Glomerular endothelial cell (primary cell): ENCODE results near the gene WFDC1. TPM values are rescaled to one million over a fixed set of nuclear protein-coding genes. Genes with fewer than 3 reads are reported as not detected.

Experiments used
- DNase-seq: peaks from one replicate; pipeline ENCODE4 v3.0.0-alpha.2; 2011; ENCODE audit warnings: low read depth, low spot score; ENCODE audit errors: extremely low read depth
- total RNA-seq: library from RNA; depleted of rRNA; stranded (reverse); fragments of >200 nt; gene quantifications from 2 replicates; pipeline ENCODE4 v1.2.3, GENCODE V29; 2015

WFDC1 gene, protein sequence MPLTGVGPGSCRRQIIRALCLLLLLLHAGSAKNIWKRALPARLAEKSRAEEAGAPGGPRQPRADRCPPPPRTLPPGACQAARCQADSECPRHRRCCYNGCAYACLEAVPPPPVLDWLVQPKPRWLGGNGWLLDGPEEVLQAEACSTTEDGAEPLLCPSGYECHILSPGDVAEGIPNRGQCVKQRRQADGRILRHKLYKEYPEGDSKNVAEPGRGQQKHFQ
- total RNA-seq: not detected in 2 replicates

DNA sequence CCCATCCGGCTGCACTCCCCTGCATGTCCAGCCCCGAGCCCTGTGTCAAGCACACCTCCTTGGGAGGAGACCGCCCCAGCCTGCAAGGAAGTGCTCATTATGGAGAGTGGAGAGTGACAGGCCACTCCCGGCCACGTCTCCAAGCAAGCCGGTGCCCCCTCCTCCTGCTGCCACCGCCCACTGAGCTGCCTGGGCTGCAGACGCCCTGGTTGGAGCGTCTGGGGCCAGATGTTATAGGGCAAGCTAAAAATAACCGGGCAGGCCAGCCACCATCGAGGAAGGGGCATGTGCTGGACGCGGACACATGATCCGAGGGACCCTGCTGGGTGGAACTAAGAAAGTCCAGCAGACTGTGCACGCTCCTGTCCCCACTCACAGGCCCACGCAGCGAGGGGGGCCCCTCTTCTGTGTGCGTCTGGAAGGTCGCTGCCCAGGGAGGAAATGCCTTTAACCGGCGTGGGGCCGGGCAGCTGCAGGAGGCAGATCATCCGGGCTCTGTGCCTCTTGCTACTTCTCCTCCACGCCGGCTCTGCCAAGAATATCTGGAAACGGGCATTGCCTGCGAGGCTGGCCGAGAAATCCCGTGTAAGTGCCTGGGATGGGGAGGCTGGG, at the start of gene WFDC1:
WFDC1 (plus strand) TSS at position 348 of the 612 bp plus-strand sequence; CDS start at position 442, 94 bp downstream.
- DNase-seq: no peak

DNA sequence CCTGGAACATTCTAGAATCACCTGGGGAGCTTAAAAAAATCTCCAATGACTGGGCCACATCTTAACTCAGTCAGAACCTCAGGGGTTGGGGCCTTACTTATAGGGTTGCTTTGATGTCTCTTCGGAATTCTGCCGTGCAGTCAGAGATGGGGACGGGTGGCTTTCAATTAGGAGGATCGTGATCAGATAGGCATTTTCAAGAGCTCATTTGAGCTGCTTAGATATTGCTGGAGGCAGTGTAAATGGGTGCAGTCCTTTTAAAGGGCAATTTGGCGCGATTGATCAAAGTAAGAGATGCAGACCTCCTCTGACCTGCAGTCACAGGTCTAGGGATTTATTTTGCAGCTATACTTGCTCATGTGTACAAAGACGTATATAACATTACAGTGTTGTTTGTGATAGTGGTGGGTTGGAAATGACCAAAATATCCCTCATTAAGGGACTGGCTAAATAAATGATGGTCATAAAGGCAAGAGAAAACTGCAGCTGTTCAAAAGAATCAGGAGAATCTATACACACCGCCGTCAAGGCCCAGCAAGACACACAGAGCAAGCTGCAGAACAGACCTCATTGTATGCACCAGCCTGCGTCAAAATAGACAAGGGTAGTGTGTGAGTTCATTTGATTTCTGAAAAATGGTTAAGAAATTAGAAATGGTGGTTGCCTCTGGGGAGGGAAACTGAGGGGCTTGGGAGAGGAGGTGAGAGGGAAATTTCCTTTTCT, 48.6 kb upstream of the WFDC1 start:
- no peak for DNase-seq

DNA sequence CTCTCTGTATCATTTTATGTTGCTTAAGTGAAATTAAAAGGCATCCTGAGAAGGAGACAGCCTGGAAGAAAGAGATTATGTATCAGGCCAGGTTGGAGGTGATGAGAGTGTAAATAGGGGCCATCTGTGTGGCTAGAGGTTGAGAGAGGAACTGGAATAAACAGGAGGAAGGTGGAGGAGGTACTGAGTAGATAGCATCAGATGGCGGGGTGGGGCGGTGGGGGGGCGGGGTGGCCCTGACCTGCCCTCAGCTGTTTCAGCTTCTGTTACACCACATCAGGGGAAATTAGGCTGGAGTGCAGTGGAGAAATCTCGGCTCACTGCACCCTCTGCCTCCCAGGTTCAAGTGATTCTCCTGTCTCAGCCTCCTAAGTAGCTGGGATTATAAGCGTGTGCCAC, 48.0 kb upstream of the WFDC1 start:
- no peak for DNase-seq

DNA sequence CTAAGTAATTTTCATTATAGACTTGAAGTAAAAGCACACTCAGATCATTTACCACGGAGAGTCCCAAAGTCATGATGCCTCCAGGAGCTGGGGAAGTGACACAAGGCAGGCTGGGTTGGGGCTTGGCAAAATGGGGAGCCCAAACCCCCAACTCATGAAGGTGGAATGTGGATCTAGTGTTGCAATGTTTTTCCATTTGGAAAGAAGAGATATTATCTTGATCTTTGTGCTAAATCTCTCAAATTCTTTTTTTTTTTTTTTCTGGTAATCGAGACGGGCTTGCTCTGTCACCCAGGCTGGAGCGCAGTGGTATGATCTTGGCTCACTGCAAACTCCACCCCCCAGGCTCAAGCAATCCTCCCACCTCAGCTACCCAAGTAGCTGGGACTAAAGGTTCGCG, 47.3 kb upstream of the WFDC1 start:
- no peak for DNase-seq

DNA sequence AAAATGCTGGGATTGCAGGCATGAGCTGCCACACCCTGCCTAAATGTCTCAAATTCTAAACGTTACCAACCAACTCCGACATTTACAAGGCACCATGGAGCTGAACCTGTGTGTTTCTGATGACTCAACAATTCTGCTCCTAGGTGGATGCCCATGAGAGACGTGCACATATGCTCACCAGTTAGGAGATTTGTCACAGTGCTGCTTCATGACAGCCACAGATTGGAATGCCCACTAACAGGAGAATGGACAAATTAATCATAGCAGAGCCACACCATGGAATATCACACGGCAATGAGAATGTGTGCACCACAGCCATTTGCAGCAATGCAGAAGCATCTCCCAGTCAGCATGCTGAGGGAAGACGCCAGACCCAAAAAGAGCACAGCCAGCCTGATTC, 46.8 kb upstream of the WFDC1 start:
- DNase-seq: no peak

DNA sequence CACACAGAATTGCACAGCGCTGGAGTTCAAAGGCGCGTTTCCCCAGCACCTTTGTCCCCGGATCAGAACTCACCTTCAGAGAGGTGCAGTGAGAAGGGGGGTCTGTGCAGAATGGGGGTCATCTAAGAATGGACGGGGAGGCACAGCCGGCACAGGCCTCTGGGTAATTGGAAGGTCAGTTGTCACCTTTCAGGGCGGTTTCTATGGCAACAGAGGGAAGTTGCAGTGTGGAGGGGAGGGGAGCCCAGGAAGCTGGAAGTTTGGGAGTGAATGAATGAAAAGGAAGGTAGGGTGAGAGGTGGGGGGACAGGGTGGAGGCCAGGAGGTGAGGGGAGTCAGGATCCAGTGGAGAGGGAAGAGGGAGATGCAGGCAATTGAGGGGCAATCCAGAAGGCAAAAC, 42.5 kb upstream of the WFDC1 start:
- no peak for DNase-seq

DNA sequence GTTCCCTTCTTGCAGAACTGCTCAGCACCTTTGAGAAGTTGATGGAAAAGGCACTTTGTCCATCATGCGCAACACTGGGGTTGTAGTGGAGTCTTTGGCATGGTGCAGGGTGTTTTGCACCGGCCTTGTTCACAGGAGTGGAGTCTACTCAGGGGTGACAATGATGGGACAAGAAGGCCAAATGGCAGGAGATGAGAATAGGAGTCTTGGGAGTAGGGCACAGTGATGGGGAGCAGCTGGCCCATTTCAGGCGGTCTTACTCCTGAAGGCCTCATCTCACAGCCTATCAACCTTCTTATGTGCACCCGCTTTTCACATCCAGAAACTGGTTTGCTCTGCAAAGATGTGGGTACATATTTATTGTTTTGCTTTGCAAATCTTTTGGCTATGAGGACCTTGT, 41.5 kb upstream of the WFDC1 start:
- DNase-seq: no peak

DNA sequence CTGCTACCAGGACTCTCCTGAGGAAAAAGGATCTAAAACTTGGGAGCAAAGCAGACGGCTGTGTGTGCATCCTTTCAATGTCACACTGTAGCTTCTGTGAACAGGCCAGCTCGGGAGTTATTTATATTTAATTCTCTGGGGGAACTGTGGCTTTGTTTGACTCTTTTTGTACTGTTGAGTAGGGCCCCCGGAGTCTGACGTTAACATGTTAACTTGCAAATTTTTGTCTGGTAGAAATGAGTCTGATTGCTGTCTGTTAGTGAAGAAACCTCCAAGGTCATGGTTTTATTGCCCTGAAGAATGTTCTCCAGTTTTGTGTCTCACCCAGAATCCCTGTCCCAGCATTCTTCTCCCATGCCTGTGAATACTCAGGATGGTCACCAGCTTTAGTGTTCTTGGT, 40.6 kb upstream of the WFDC1 start:
- DNase-seq: no peak

DNA sequence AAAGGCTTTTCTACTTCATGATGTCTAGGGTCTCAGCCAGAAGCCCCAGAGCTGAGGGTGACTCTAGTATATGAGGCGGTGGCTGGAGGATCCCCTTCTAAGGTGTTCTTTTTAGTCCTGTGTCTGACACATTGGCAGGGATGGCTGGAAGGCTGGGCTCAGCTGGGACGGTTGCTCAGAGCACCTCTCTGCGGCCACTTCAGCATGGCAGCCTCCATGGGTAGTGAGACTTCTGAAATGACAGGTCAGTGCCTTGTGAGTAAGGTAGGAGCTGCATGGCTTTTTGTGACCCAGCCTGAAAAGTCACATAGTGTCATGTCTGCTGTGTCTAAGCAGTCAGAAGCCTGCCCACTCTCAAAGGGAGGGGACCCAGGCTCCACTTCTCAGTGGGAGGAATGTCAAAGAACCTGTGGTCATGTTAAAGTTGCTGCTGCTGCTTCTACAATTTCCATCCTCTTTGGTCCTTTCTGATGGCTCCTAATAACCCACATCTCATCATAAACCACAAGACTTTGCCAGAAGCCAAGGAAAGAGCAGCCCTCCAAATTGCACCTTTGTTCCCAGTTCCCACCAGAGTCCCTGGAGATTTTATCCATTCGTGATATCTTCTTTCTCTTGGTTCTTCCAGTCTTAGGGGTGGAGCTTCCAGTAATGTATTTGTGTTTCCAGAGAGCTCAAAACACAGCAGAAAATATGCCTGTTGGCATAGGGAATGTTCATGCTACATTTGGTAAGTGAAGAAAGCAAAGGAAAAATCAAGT, 39.4 kb upstream of the WFDC1 start:
- DNase-seq: no peak

DNA sequence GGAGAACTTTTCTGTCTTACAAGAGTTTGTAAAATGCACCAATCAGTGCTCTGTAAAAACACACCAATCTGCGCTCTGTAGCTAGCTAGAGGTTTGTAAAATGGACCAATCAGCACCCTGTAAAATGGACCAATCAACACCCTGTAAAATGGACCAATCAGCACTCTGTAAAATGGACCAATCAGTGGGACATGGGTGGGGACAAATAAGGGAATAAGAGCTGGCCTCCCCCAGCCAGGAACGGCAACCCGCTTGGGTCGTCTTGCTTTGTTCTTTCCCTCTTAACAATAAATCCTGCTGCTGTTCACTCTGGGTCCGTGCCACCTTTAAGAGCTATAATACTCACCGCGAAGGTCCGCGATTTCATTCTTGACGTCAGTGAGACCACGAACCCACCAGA, 36.4 kb upstream of the WFDC1 start:
- DNase-seq: no peak

DNA sequence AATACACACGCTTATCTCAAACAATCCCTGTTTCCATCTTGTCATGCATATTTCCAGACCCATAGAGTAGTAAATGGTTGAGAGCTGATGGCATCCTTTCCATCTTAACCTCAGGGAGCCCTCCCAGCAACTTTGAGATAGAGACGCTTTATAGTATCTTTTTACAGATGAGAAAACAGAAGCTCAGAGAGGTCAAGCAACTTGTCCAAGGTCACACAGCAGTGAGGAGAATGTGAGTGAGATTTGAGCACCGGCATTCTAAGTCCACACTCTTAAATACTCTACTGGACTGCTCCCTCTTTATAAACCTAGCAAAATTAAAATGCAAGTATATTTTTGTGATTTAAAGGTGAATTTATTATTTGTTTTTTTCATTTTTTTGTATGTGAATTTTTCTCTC, 35.0 kb upstream of the WFDC1 start:
- DNase-seq: no peak

DNA sequence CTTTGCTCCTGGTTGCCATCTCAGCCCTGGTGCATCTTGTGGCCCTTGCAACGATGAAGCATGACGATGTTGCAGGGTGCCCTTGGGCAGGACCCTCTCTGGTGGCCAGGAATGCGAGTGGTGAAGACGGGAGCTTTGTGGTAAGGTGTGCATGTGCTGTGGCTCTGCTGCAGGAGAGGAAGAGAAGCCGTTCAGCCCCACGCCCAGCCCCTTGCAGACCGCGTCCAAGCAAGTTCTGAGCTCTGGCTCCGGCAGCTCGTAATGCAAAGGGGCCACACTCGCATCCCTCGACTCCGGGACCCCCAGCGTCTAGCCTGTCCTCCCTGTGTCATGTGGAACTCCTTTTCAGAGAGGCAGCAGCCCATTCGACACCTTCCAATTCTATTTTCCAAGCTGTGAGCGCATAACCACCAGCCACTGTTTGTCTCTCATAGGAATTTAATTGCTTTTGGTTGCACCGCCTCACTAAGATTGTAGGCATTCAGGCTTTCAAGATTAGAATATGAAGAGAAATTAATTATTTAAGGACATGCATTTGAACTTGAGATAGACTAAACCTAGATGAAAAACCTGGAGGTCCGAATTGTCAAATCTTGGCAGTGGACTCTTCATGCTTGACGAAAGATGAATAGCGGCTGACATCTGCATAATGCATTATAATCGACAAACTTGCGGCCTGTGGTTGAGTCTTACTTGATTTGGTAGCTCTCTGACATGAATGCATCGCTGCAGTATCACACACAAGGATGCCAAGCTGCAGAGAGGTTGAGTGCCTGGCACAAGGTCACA, 33.7 kb upstream of the WFDC1 start:
- no peak for DNase-seq

DNA sequence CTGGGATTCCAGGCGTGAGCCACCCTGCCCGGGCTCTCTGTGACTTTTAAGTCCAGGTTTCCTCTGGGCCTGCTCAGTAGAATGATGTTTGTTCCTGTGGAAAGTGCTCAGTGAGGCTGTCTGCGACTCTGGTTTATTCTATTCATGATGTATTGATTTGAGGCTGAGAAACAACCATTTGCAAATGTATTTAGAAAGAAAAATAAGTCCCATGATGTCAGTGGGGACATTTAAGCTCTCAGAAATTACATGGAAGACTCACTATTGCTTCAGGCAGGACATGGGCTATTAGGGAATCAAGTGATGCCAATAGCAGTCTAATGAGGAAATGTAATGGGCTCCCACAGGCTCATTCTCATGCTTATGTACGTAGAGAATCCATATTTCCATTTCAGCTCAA, 32.6 kb upstream of the WFDC1 start:
- DNase-seq: no peak

DNA sequence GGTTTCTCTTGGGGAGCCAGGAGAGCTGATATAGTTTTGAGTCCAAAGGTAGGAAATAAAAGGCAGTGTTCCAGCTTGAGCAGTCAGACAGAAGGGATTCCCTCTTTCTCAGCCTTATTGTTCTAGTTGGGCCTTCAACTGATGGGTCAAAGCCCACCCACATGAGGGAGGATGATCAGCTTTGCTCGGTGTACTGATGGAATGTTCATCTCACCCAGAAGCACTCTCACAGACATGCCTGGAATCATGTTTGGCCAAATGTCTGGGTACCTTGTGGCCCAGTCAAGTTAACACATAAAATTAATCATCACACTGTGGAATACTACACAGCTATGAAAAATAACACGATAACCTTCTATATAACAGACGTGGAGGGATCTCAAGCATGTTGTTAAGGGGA, 31.7 kb upstream of the WFDC1 start:
- no peak for DNase-seq

DNA sequence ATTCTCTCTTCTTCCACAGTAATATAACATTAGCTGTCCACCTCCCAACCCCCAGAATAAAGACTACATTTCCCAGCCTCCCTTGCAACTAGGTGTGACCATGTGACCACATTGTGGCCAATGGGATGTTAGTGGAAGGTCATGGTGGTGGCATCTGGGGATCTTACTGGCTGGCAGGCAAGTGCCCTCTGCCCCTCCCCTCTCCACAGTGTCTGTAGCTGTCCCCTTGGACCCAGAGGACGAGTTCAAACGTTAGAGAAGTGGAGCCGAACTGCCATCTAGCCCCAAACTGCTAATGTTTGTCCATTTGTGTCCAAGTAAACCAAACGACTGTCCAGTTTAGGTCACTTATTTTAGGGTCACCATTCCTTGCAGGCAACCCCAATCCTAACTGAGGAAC, 28.2 kb upstream of the WFDC1 start:
- peak; percentile 27 for DNase-seq

DNA sequence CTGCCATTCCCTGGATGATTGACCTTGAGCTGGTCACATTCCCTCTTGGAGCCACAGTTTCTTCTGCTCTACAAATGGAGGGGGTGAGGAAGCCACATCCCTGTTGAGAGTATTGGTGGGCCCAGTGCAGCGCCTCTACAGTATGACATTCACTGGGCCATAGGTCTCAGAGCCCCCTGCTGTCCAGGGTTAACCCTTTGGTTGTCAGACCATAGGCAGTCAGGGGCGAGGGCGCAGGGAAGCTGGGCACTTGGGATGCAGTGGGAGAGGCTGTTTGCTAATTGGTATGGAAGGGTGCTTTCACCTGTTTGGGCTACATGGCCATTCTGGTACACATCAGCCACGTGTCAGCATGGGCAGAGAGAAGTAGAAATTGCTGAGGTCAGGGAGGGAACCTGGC, 27.3 kb upstream of the WFDC1 start:
- DNase-seq: no peak

DNA sequence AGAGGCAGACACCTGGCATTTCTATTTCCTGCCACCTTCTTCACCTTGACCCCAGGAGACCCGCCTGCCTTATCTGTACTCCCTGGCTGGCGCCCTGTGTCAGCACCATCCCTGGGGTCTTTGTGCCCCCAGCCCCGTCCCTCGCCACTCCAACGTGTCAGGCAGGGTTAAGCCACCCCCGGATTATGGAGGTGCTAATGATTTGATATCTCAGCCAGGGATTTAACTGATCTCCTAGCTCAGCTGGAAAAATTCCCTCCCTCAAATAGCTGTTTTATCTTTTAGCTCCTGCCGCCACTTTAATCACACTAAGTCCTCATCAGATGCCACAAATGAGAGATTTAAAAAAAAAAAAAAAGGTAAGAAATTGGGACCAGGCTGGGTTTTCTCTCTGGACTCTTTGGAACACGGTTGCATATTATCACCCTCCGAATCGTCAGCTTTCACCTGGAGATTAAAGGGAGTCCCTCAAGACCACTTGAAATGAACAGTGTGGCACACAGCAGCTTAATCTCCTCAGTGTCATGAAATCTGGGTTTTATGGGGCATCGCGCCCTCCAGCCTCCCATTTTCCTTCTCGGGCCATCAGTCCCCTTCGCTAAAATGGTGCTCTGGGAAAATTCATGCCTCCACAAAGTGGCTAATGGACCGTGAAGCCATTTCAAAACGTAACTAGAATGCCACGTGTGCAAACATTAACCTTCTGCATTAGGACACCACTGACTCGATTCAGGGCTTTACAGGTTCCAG, 26.2 kb upstream of the WFDC1 start:
- DNase-seq: no peak

DNA sequence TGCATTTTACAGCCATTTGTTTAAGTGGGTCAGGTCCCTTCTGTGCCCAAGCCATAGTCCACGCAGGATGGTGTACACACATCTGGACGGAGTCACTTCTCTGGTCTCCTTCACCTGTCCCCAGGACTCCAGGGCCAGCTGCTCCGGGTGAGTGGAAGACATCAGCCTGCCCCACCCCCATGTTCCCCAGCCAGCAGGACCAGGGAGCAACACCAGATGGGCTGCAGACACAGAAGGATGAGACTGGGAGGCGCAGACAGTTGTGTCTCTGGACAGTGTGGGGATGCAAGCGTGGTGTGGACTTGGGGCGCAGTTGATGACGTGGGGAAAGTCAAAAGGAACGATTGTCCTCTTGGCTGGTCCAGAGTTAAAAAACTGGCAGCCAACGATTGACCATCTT, 24.6 kb upstream of the WFDC1 start:
- no peak for DNase-seq

DNA sequence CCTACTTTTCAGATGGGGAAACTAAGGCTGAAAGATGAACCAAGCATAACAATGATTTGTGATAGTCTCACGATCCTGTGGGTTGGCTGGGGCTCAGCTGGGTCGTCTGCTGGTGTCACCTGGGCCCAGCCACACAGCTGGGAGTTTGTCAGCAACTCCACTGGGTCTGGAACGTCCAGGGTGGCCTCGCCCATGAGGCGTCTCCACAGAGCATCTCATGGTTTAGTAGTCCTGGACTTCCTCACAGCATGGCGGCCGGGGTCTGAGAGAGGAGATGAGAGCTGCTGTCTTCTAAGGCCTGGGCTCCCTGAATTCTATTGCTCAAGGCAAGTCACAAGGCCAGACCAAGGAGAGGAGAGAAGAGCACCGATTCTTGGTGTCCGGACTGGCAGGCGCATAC, 24.1 kb upstream of the WFDC1 start:
- no peak for DNase-seq

DNA sequence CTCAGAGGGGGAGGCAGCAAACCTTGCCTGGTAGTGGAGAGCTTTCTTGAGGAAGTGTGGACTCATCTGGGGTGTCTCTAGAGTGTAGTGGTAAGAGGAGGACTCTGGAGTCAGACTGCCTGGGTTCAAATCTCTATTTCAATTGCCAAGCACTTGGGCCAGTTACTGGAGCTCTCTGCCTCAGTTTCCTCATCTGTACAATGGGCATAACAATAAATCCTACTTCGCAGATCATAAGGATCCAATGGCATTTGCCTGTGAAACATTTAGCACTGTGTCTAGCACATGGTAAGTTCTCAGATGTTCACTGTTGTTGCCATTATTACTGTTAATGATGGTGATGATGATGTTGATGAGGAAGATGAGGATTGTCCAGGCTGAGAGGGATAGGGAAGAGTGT, 23.6 kb upstream of the WFDC1 start:
- no peak for DNase-seq
